H9 (cell line): ENCODE data around the gene SPCS1. TPM values are rescaled to one million over a fixed set of nuclear protein-coding genes. Genes with fewer than 3 reads are reported as not detected.

ENCODE experiments used
- DNase-seq: peaks from one replicate; pipeline ENCODE4 v3.0.0-alpha.2; 2017
- H2AFZ ChIP-seq: one replicate; pipeline ENCODE4 v1.6.1; 2013; ENCODE audit warnings: mild to moderate bottlenecking, low read length, control low read depth, moderate library complexity
- H2AK5ac ChIP-seq: 2 replicates; pipeline ENCODE4 v1.6.1; 2013; ENCODE audit warnings: low read length, control low read depth, mixed read lengths; ENCODE audit not compliant: insufficient read length
- H2BK120ac ChIP-seq: one replicate; pipeline ENCODE4 v1.6.1; 2013; ENCODE audit warnings: low read depth, mild to moderate bottlenecking, low read length, control low read depth, inconsistent platforms; ENCODE audit not compliant: poor library complexity, severe bottlenecking
- H2BK12ac ChIP-seq: 2 replicates; pipeline ENCODE4 v1.6.1; 2013; ENCODE audit warnings: low read length, control low read depth, mixed read lengths, low read depth; ENCODE audit not compliant: insufficient read length
- H2BK15ac ChIP-seq: 2 replicates; pipeline ENCODE4 v1.6.1; 2013; ENCODE audit warnings: low read depth, low read length, control low read depth
- H2BK20ac ChIP-seq: one replicate; pipeline ENCODE4 v1.6.1; 2013; ENCODE audit warnings: low read depth, mild to moderate bottlenecking, low read length, control low read depth, inconsistent platforms; ENCODE audit not compliant: poor library complexity, severe bottlenecking
- H2BK5ac ChIP-seq: 2 replicates; pipeline ENCODE4 v1.6.1; 2013; ENCODE audit warnings: low read length, control low read depth, mixed read lengths; ENCODE audit not compliant: insufficient read length
- H3K14ac ChIP-seq: 2 replicates; pipeline ENCODE4 v1.6.1; 2013; ENCODE audit warnings: low read length, control low read depth; ENCODE audit not compliant: insufficient read depth
- H3K18ac ChIP-seq: 2 replicates; pipeline ENCODE4 v1.6.1; 2013; ENCODE audit warnings: low read depth, mild to moderate bottlenecking, mixed read lengths, low read length, control low read depth; ENCODE audit not compliant: insufficient read length
- H3K23ac ChIP-seq: 2 replicates; pipeline ENCODE4 v1.6.1; 2013; ENCODE audit warnings: low read length, control low read depth, mixed read lengths, low read depth; ENCODE audit not compliant: insufficient read length
- H3K23me2 ChIP-seq: 2 replicates; pipeline ENCODE4 v1.6.1; 2013; ENCODE audit warnings: low read depth, mild to moderate bottlenecking, mixed read lengths, low read length, control low read depth; ENCODE audit not compliant: insufficient read length, poor library complexity, severe bottlenecking
- H3K27ac ChIP-seq: 2 replicates; pipeline ENCODE4 v1.5.1; 2013; ENCODE audit warnings: low read length, control low read depth, mixed read lengths, low read depth; ENCODE audit not compliant: insufficient read length
- H3K27me3 ChIP-seq: 2 replicates; pipeline ENCODE4 v1.6.1; 2013; ENCODE audit warnings: low read length, control low read depth, inconsistent platforms; ENCODE audit not compliant: insufficient read depth
- H3K4ac ChIP-seq: 2 replicates; pipeline ENCODE4 v1.6.1; 2013; ENCODE audit warnings: low read depth, mild to moderate bottlenecking, control low read depth, inconsistent platforms, low read length, moderate library complexity
- H3K4me1 ChIP-seq: 2 replicates; pipeline ENCODE4 v1.6.1; 2013; ENCODE audit warnings: low read length, control low read depth, inconsistent platforms; ENCODE audit not compliant: insufficient read depth
- H3K4me2 ChIP-seq: 2 replicates; pipeline ENCODE4 v1.6.1; 2013; ENCODE audit warnings: low read length, control low read depth, mixed read lengths; ENCODE audit not compliant: insufficient read length, insufficient read depth
- H3K56ac ChIP-seq: 2 replicates; pipeline ENCODE4 v1.6.1; 2013; ENCODE audit warnings: low read depth, mild to moderate bottlenecking, mixed read lengths, low read length, control low read depth; ENCODE audit not compliant: insufficient read length
- H3K79me1 ChIP-seq: 2 replicates; pipeline ENCODE4 v1.6.1; 2013; ENCODE audit warnings: low read depth, mild to moderate bottlenecking, moderate library complexity, low read length, control low read depth, inconsistent platforms; ENCODE audit not compliant: insufficient read depth, poor library complexity, severe bottlenecking
- H3K79me2 ChIP-seq: 2 replicates; pipeline ENCODE4 v1.6.1; 2013; ENCODE audit warnings: low read length, control low read depth, inconsistent platforms; ENCODE audit not compliant: insufficient read depth
- H3K9ac ChIP-seq: 2 replicates; pipeline ENCODE4 v1.6.1; 2013; ENCODE audit warnings: low read length, control low read depth, mixed read lengths; ENCODE audit not compliant: insufficient read length; ENCODE audit errors: extremely low read depth
- H3K9me3 ChIP-seq: one replicate; pipeline ENCODE4 v1.6.1; 2013; ENCODE audit warnings: low read depth, low read length, inconsistent platforms; ENCODE audit not compliant: control insufficient read depth
- H3T11ph ChIP-seq: one replicate; pipeline ENCODE4 v1.6.1; 2013; ENCODE audit warnings: mild to moderate bottlenecking, low read length, control low read depth, inconsistent platforms
- H4K20me1 ChIP-seq: one replicate; pipeline ENCODE4 v1.6.1; 2013; ENCODE audit not compliant: control insufficient read depth, insufficient read length, insufficient read depth
- H4K5ac ChIP-seq: 2 replicates; pipeline ENCODE4 v1.6.1; 2013; ENCODE audit warnings: low read depth, mild to moderate bottlenecking, mixed read lengths, low read length, control low read depth; ENCODE audit not compliant: insufficient read length
- H4K8ac ChIP-seq: replicated peaks from 2 replicates; pipeline ENCODE4 v1.6.1; 2013; ENCODE audit warnings: low read length, control low read depth, mixed read lengths, low read depth; ENCODE audit not compliant: insufficient read length
- H4K91ac ChIP-seq: 2 replicates; pipeline ENCODE4 v1.6.1; 2013; ENCODE audit warnings: low read depth, mild to moderate bottlenecking, moderate library complexity, mixed read lengths, low read length, control low read depth; ENCODE audit not compliant: insufficient read length
- H3K27ac Mint-ChIP-seq, 3 experiments: 2 replicates in 2 of 3; 3 replicates in 1 of 3; pipeline ENCODE4 v1.8.0; 2020 to 2021; ENCODE audit warnings: mixed read lengths in 3 of 3, mild to moderate bottlenecking in 1 of 3, moderate library complexity in 1 of 3
- H3K27me3 Mint-ChIP-seq: 2 replicates; pipeline ENCODE4 v1.8.0; 2021; ENCODE audit warnings: low read depth, mild to moderate bottlenecking, moderate library complexity, mixed read lengths
- H3K36me3 Mint-ChIP-seq, 3 experiments: 2 replicates in 2 of 3; 3 replicates in 1 of 3; pipeline ENCODE4 v1.8.0; 2020 to 2021; ENCODE audit warnings: low read depth in 3 of 3, mixed read lengths in 3 of 3; ENCODE audit not compliant: insufficient read depth in 1 of 3
- H3K4me1 Mint-ChIP-seq, 2 experiments: 2 replicates each; pipeline ENCODE4 v1.8.0; 2020; ENCODE audit warnings: mixed read lengths in 2 of 2
- H3K4me3 Mint-ChIP-seq, 2 experiments: 2 replicates in 1 of 2; 3 replicates in 1 of 2; pipeline ENCODE4 v1.8.0; 2020 to 2021; ENCODE audit warnings: mild to moderate bottlenecking in 2 of 2, mixed read lengths in 2 of 2, moderate library complexity in 1 of 2
- H3K9me3 Mint-ChIP-seq, 2 experiments: 2 replicates in 1 of 2; 3 replicates in 1 of 2; pipeline ENCODE4 v1.8.0; 2020; ENCODE audit warnings: mild to moderate bottlenecking in 2 of 2, mixed read lengths in 2 of 2, moderate library complexity in 1 of 2
- CTCF ChIP-seq: fragments of 200-600 bp; sonication (generic); conservative IDR thresholded peaks from 3 replicates; pipeline ENCODE4 v1.8.0; 2021; ENCODE audit warnings: antibody characterized with exemption, mild to moderate bottlenecking
- WGBS: extraction: QIAGEN DNeasy Blood & Tissue Kit; methylation state at CpG from one replicate; pipeline ENCODE4 v1.1.7; 2013; ENCODE audit warnings: missing lambda C conversion rate, low lambda C conversion rate, mixed read lengths; ENCODE audit not compliant: insufficient read length; ENCODE audit errors: extremely low coverage; 5-methylcytosine and 5-hydroxymethylcytosine counted together
- total RNA-seq: library from RNA; stranded (reverse); gene quantifications from 2 replicates; pipeline ENCODE4 v1.2.1, GENCODE V29; 2021

Gene SPCS1
- total RNA-seq, 1 experiment from 2014 or later = 106 TPM

- H2BK12ac ChIP-seq = no peak overlapping the region
- no peak overlapping the region for H3K18ac ChIP-seq
- no peak overlapping the region for H2AK5ac ChIP-seq
- no peak overlapping the region for H3T11ph ChIP-seq
- H3K23me2 ChIP-seq = no peaks in the 10 kb centered on the region
- no peak overlapping the region for H2AFZ ChIP-seq
- H3K56ac ChIP-seq = no peak overlapping the region
- no peaks in the 10 kb centered on the region for H3K4me1 ChIP-seq
- no peak for DNase-seq
- peaks cover 25 to 64% (median 63%) of the 10 kb centered on the region in 3 experiments; a peak in 6 of 7 replicates for H3K36me3 Mint-ChIP-seq
- H3K79me1 ChIP-seq = no peaks in the 10 kb centered on the region
- no peak overlapping the region for H3K9ac ChIP-seq
- H2BK20ac ChIP-seq = no peak overlapping the region
- no peak overlapping the region for H3K4me2 ChIP-seq
- H4K91ac ChIP-seq = no peak overlapping the region
- H3K4me1 Mint-ChIP-seq = no peaks in the 10 kb centered on the region
- no peaks in the 10 kb centered on the region for H3K9me3 Mint-ChIP-seq
- H2BK15ac ChIP-seq = no peak overlapping the region
- H3K23ac ChIP-seq = no peak overlapping the region
- no peaks in the 10 kb centered on the region for H3K27me3 ChIP-seq
- no peak overlapping the region for H2BK5ac ChIP-seq
- TF ChIP-seq CTCF = no peak
- H3K9me3 ChIP-seq = no peaks in the 10 kb centered on the region
- no peak overlapping the region for H3K14ac ChIP-seq
- no CpG with 5 or more reads among the region's 3 CpGs for WGBS
- no peak overlapping the region for H2BK120ac ChIP-seq
- no peak overlapping the region for H3K27ac ChIP-seq
- no peaks in the 10 kb centered on the region for H3K27me3 Mint-ChIP-seq
- H4K8ac ChIP-seq = no peak overlapping the region
- H3K27ac Mint-ChIP-seq = no peak overlapping the region; a peak in 1 of 7 replicates
- H3K4ac ChIP-seq = no peak overlapping the region
- no peaks in the 10 kb centered on the region for H4K20me1 ChIP-seq
- H3K4me3 Mint-ChIP-seq = no peak overlapping the region
- H4K5ac ChIP-seq = no peak overlapping the region
- no peaks in the 10 kb centered on the region for H3K79me2 ChIP-seq
Measured at GRCh38 chr3:52663098-52663497, 42.8 kb upstream of the SPCS1 start.
